Measurements from ENCODE around the gene DMRTA1. TPM values are rescaled to one million over a fixed set of nuclear protein-coding genes. Genes with fewer than 3 reads are reported as not detected.

DMRTA1 gene
- total and polyA plus RNA-seq, 2 donors (not counting 3 experiments of a cell fraction or from before 2014, with no cell fraction given): 0.19 to 2.1 TPM

- Histone ChIP-seq H3K4me2 (ENCODE audit: insufficient read depth, low read length) (no peak overlapping the region), H4K20me1 (replicated peaks; ENCODE audit: control insufficient read depth, extremely low read depth, insufficient read depth, low read length) (no peaks in the 10 kb centered on the region), H3K36me3 (ENCODE audit: control insufficient read depth in 2 of 2, extremely low read depth in 1 of 2, insufficient read depth in 2 of 2, low read length in 2 of 2) (no peaks in the 10 kb centered on the region), H3K9ac (replicated peaks; ENCODE audit: extremely low read depth, insufficient read depth, low read length) (no peak overlapping the region), H3K27me3 (ENCODE audit: control insufficient read depth in 2 of 2, insufficient read depth in 2 of 2, low read length in 2 of 2) (peaks cover 3 to 8% of the 10 kb centered on the region in 2 experiments), H2AFZ (ENCODE audit: low read depth, low read length) (no peak overlapping the region), H3K27ac (ENCODE audit: insufficient read depth, low read depth, low read length) (no peak overlapping the region), H3K4me3 (replicated peaks in 1 of 3; ENCODE audit: insufficient read depth in 1 of 3, low read depth in 1 of 3, low read length in 3 of 3) (no peak overlapping the region), H3K79me2 (ENCODE audit: control insufficient read depth, insufficient read depth, low read length) (no peaks in the 10 kb centered on the region), H3K4me1 (ENCODE audit: control insufficient read depth, extremely low read depth, insufficient read depth, low read length) (no peaks in the 10 kb centered on the region), H3K9me1 (replicated peaks; ENCODE audit: control insufficient read depth, extremely low read depth, insufficient read depth, low read length) (no peaks in the 10 kb centered on the region), H3K9me3 (replicated peaks; ENCODE audit: control insufficient read depth, insufficient read depth, low read length) (no peaks in the 10 kb centered on the region)
- intact Hi-C loops (cut with micrococcal nuclease): no loop called here
- no peak for DNase-seq (ENCODE audit: low read depth, low spot score)
- dilution Hi-C loops (cut with MboI; ENCODE audit: extremely low pct_ligation_motif_present, low sequenced_read_pairs): no loop called here
- FAIRE-seq: no peak
- BruUV-seq (replicated peaks): no TSS peak
- POLR2A ChIA-PET: no interaction called here
- TF ChIP-seq FOS (IDR thresholded peaks at IDR 0.05; ENCODE audit: borderline replicate concordance, insufficient read depth, low read length): no peak
- TF ChIP-seq POLR2AphosphoS5 (IDR thresholded peaks at IDR 0.05; ENCODE audit: insufficient read depth, low read depth, low read length): no peak
- no peak for TF ChIP-seq POLR2A (IDR thresholded peaks at IDR 0.05; ENCODE audit: low read depth, low read length)
- TF ChIP-seq, protein P1, sequence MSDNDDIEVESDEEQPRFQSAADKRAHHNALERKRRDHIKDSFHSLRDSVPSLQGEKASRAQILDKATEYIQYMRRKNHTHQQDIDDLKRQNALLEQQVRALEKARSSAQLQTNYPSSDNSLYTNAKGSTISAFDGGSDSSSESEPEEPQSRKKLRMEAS (IDR thresholded peaks at IDR 0.05; ENCODE audit: insufficient read depth, insufficient read length): no peak
- CTCF ChIA-PET: interaction anchor here (0.9 kb wide), 1 partner anchor 20 kb away, joined by 3 read pairs; no protein-coding TSS in a partner anchor
Measured at GRCh38 chr9:22427226-22427880, 19.3 kb upstream of the DMRTA1 start.

DNA sequence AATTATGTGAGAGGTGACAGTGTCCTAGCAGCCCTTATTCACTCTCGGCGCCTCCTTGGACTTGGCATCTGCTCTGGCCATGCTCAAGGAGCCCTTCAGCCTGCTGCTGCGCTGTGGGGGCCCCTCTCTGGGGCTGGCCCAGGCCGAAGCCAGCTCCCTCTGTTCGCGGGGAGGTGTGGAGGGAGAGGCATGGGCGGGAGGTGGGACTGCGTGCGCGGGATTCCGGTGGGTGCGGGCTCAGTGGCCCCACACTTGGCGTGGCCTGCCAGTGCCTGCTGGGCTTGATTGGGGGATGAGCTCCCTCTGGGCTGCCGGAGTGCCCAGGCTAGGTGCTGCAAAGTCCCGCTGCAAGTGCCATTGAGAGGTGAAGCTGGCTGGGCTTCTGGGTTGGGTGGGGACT, 12.9 kb upstream of the DMRTA1 start:
- Histone ChIP-seq H2AFZ (ENCODE audit: low read depth, low read length) (no peak overlapping the region), H3K4me2 (ENCODE audit: insufficient read depth, low read length) (no peak overlapping the region), H3K79me2 (ENCODE audit: control insufficient read depth, insufficient read depth, low read length) (no peaks in the 10 kb centered on the region), H3K4me3 (replicated peaks in 1 of 3; ENCODE audit: insufficient read depth in 1 of 3, low read depth in 1 of 3, low read length in 3 of 3) (no peak overlapping the region), H3K27ac (ENCODE audit: insufficient read depth, low read depth, low read length) (no peak overlapping the region), H3K9me1 (replicated peaks; ENCODE audit: control insufficient read depth, extremely low read depth, insufficient read depth, low read length) (no peaks in the 10 kb centered on the region), H3K9me3 (replicated peaks; ENCODE audit: control insufficient read depth, insufficient read depth, low read length) (no peaks in the 10 kb centered on the region), H3K27me3 (ENCODE audit: control insufficient read depth in 2 of 2, insufficient read depth in 2 of 2, low read length in 2 of 2) (peaks cover 1 to 8% of the 10 kb centered on the region in 2 experiments), H3K9ac (replicated peaks; ENCODE audit: extremely low read depth, insufficient read depth, low read length) (no peak overlapping the region), H3K4me1 (ENCODE audit: control insufficient read depth, extremely low read depth, insufficient read depth, low read length) (no peaks in the 10 kb centered on the region), H4K20me1 (replicated peaks; ENCODE audit: control insufficient read depth, extremely low read depth, insufficient read depth, low read length) (no peaks in the 10 kb centered on the region), H3K36me3 (ENCODE audit: control insufficient read depth in 2 of 2, extremely low read depth in 1 of 2, insufficient read depth in 2 of 2, low read length in 2 of 2) (no peaks in the 10 kb centered on the region)
- intact Hi-C loops (cut with micrococcal nuclease): no loop called here
- TF ChIP-seq CTCF (IDR thresholded peaks at IDR 0.05; ENCODE audit: extremely low read depth in 1 of 2, insufficient read depth in 1 of 2, low read depth in 1 of 2, low read length in 2 of 2) (no peak), EZH2 (IDR thresholded peaks at IDR 0.05; ENCODE audit: borderline replicate concordance, low read depth, low read length, severe bottlenecking) (no peak), FOS (IDR thresholded peaks at IDR 0.05; ENCODE audit: borderline replicate concordance, insufficient read depth, low read length) (no peak), POLR2AphosphoS5 (IDR thresholded peaks at IDR 0.05; ENCODE audit: insufficient read depth, low read depth, low read length) (no peak), GATA2 (IDR thresholded peaks at IDR 0.05; ENCODE audit: insufficient read depth, insufficient read length, low read depth, low read length) (no peak), POLR2A (IDR thresholded peaks at IDR 0.05; ENCODE audit: low read depth, low read length) (no peak), JUN (IDR thresholded peaks at IDR 0.05; ENCODE audit: borderline replicate concordance, insufficient read depth, insufficient read length, low read depth) (no peak), MYC (IDR thresholded peaks at IDR 0.05; ENCODE audit: low read depth, low read length) (no peak)
- TF ChIP-seq, protein P1 (IDR thresholded peaks at IDR 0.05; ENCODE audit: insufficient read depth, insufficient read length): no peak
- no peak for FAIRE-seq
- no peak for DNase-seq (ENCODE audit: low read depth, low spot score)
- POLR2A ChIA-PET: no interaction called here
- no TSS peak for BruUV-seq (replicated peaks)
- dilution Hi-C loops (cut with MboI; ENCODE audit: extremely low pct_ligation_motif_present, low sequenced_read_pairs): no loop called here
- CTCF ChIA-PET: interaction anchor here (1.6 kb wide), 1 partner anchor 19 kb away, joined by 7 read pairs; no protein-coding TSS in a partner anchor

Measured in endothelial cell of umbilical vein (primary cell).